ENCODE data around the gene MBNL3.

DNA sequence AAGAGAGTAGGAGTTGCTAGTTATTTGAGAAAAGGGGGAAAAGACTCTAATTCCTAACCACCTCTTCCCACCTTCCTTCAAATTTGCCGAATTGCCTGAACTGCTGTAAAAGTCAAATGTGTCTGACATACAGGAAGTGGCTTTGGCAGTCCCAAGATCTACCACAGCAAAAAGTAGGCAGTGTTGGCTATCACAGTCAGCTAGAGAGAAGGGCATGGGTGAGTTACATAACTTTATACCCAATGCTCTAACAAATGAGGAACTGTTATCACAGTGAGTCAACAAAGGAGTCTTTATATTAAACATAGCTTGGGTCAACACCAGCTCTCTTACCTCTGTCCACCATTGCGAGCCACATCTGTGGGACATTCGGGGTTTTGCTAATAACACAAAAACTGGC, 2.4 kb upstream of the MBNL3 start:
- TF ChIP-seq, protein P1, sequence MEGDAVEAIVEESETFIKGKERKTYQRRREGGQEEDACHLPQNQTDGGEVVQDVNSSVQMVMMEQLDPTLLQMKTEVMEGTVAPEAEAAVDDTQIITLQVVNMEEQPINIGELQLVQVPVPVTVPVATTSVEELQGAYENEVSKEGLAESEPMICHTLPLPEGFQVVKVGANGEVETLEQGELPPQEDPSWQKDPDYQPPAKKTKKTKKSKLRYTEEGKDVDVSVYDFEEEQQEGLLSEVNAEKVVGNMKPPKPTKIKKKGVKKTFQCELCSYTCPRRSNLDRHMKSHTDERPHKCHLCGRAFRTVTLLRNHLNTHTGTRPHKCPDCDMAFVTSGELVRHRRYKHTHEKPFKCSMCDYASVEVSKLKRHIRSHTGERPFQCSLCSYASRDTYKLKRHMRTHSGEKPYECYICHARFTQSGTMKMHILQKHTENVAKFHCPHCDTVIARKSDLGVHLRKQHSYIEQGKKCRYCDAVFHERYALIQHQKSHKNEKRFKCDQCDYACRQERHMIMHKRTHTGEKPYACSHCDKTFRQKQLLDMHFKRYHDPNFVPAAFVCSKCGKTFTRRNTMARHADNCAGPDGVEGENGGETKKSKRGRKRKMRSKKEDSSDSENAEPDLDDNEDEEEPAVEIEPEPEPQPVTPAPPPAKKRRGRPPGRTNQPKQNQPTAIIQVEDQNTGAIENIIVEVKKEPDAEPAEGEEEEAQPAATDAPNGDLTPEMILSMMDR (IDR thresholded peaks at IDR 0.05), result no peak
- TF ChIP-seq POLR2A (IDR thresholded peaks at IDR 0.05), result no peak

All from heart left ventricle (tissue), 13 donors.